ENCODE results near the gene DIP2C.
"Not testable (repeated sequence)": the region's sequence is repeated elsewhere in the genome, so short reads cannot be mapped to it uniquely, and the experiment has no call there.

DNA sequence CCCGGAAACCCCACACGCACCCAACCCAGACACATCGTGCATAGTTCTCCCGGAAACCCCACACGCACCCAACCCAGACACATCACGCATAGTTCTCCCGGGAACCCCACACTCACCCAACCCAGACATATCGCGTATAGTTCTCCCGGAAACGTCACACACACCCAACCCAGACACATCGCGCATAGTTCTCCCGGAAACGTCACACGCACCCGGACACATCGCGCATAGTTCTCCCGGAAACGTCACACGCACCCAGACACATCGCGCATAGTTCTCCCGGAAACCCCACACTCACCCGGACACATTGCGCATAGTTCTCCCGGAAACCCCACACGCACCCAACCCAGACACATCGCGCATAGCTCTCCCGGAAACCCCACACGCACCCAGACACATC is 342.3 kb downstream of the DIP2C start:
- TF ChIP-seq, protein P1, sequence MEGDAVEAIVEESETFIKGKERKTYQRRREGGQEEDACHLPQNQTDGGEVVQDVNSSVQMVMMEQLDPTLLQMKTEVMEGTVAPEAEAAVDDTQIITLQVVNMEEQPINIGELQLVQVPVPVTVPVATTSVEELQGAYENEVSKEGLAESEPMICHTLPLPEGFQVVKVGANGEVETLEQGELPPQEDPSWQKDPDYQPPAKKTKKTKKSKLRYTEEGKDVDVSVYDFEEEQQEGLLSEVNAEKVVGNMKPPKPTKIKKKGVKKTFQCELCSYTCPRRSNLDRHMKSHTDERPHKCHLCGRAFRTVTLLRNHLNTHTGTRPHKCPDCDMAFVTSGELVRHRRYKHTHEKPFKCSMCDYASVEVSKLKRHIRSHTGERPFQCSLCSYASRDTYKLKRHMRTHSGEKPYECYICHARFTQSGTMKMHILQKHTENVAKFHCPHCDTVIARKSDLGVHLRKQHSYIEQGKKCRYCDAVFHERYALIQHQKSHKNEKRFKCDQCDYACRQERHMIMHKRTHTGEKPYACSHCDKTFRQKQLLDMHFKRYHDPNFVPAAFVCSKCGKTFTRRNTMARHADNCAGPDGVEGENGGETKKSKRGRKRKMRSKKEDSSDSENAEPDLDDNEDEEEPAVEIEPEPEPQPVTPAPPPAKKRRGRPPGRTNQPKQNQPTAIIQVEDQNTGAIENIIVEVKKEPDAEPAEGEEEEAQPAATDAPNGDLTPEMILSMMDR (IDR thresholded peaks at IDR 0.05), result not testable (repeated sequence)
- not testable (repeated sequence) for TF ChIP-seq POLR2A (IDR thresholded peaks at IDR 0.05)
